PC-3 (cell line): ENCODE measurements around the gene HAVCR1.

ENCODE experiments used
- EZH2 ChIP-seq: fragments of 300-600 bp; sonication (generic); IDR thresholded peaks from one replicate; pipeline ENCODE4 v1.6.1; 2017; ENCODE audit warnings: antibody characterized with exemption, mild to moderate bottlenecking, low read length; ENCODE audit not compliant: unreplicated experiment
- EZH2phosphoT487 ChIP-seq: fragments of 300-600 bp; sonication (generic); IDR thresholded peaks from 2 replicates; pipeline ENCODE4 v1.6.1; 2018; ENCODE audit warnings: mild to moderate bottlenecking, antibody characterized with exemption, low read length, borderline replicate concordance
- TF ChIP-seq, protein P1 (sequence below): fragments of 300-600 bp; sonication (generic); conservative IDR thresholded peaks from 2 replicates; pipeline ENCODE4 v1.5.1; 2017; ENCODE audit warnings: antibody characterized with exemption, low read depth, mild to moderate bottlenecking, low read length

DNA sequence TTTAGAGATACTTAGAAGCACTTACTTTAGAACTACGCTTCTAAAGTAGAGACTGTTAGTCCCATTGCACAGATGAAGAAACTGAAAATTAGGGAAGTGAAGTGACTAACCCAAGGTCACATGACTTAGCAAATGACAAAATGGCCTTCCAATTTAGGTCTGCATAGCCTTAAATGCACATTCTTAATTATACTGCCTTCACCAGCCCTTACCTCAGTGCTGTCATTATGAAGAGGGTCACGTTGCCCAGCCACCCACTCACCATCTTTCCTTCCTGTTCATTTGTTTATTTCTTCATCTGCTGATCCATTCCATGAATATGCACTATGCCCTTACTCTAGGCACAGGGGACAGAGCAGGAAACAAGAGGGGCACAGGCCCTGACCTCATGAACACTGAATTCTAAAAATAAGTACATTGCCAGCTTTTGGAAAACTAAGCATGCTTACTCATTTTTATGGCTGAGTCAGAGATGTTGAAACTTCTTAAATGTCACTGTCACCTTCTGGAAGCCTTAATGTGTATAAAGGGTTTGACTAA is 41.3 kb upstream of the HAVCR1 start:
- TF ChIP-seq EZH2phosphoT487 (no peak), EZH2 (no peak)
- TF ChIP-seq, protein P1, sequence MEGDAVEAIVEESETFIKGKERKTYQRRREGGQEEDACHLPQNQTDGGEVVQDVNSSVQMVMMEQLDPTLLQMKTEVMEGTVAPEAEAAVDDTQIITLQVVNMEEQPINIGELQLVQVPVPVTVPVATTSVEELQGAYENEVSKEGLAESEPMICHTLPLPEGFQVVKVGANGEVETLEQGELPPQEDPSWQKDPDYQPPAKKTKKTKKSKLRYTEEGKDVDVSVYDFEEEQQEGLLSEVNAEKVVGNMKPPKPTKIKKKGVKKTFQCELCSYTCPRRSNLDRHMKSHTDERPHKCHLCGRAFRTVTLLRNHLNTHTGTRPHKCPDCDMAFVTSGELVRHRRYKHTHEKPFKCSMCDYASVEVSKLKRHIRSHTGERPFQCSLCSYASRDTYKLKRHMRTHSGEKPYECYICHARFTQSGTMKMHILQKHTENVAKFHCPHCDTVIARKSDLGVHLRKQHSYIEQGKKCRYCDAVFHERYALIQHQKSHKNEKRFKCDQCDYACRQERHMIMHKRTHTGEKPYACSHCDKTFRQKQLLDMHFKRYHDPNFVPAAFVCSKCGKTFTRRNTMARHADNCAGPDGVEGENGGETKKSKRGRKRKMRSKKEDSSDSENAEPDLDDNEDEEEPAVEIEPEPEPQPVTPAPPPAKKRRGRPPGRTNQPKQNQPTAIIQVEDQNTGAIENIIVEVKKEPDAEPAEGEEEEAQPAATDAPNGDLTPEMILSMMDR, result no peak
